K562 (cell line): Measurements from ENCODE around the gene SRBD1. TPM values are rescaled to one million over a fixed set of nuclear protein-coding genes. Genes with fewer than 3 reads are reported as not detected.
A peak's percentile ranks its signal among the peaks of the same experiment; 100 is the strongest.

Experiments
- ATAC-seq: fragments of 200-7000 bp; cut with Tn5 transposase; 3 replicates; pipeline ENCODE4 v1.9.1; 2020; ENCODE audit warnings: moderate library complexity
- BruUV-seq: library from RNA; stranded (reverse); fragments of 400-500 nt; replicated peaks from 2 replicates; lab custom pipeline; 2021; lab: Mats Ljungman, UMichigan
- CTCF ChIA-PET: fragments of 300-600 bp; formaldehyde crosslinking; extraction: SDS; loops from one replicate; lab custom pipeline; 2021; ENCODE audit warnings: low intra/inter-chr PET ratio; lab: Yijun Ruan, JAX
- POLR2A ChIA-PET: fragments of 300-600, 350-650 bp; sonication (Branson Sonifier 250); formaldehyde crosslinking; extraction: SDS; loops from one replicate; lab custom pipeline; 2021; ENCODE audit warnings: antibody characterized with exemption, inconsistent platforms; lab: Yijun Ruan, JAX
- DNase-seq, 4 experiments: peaks; one replicate each; pipeline versions ENCODE4 v3.0.0 to v3.0.0-alpha.2; 2011 to 2018; ENCODE audit warnings: low spot score in 3 of 4, mixed read lengths in 3 of 4; ENCODE audit errors: extremely low read depth in 1 of 4
- FAIRE-seq: peaks from 2 replicates; lab custom pipeline; 2011; peaks lifted over from hg19 to GRCh38; lab: Jason Lieb, UNC
- H2AFZ ChIP-seq: 2 replicates; pipeline ENCODE4 v1.6.0; 2011; ENCODE audit warnings: low read depth, low read length, control low read depth, inconsistent platforms
- H3K27ac ChIP-seq: fragments of 200-600 bp; 3 replicates; pipeline ENCODE4 v1.8.0; 2011; ENCODE audit warnings: low read depth, mild to moderate bottlenecking, control low read depth, inconsistent platforms, low read length, moderate library complexity, mixed read lengths; ENCODE audit errors: extremely low read depth
- H3K27me3 ChIP-seq, 2 experiments: fragments of 300-600 bp in 1 of 2; 2 replicates in 1 of 2; 3 replicates in 1 of 2; pipeline versions ENCODE4 v1.6.0 to v1.8.0; 2011; ENCODE audit warnings: inconsistent platforms in 2 of 2, low read length in 2 of 2, mild to moderate bottlenecking in 1 of 2, mixed read lengths in 1 of 2, moderate library complexity in 1 of 2; ENCODE audit not compliant: control insufficient read depth in 2 of 2, insufficient read depth in 2 of 2
- H3K36me3 ChIP-seq: fragments of 300-600 bp; 3 replicates; pipeline ENCODE4 v1.8.0; 2011; ENCODE audit warnings: mild to moderate bottlenecking, low read length, inconsistent platforms; ENCODE audit not compliant: control insufficient read depth, insufficient read depth
- H3K4me1 ChIP-seq, 2 experiments: fragments of 200-600 bp in 1 of 2; replicated peaks in 1 of 2; 2 replicates in 1 of 2; 3 replicates in 1 of 2; pipeline versions ENCODE4 v1.5.1 to v1.8.0; 2011; ENCODE audit warnings: inconsistent platforms in 2 of 2, low read length in 2 of 2, mild to moderate bottlenecking in 1 of 2, mixed read lengths in 1 of 2, moderate library complexity in 1 of 2; ENCODE audit not compliant: control insufficient read depth in 2 of 2, insufficient read depth in 2 of 2
- H3K4me2 ChIP-seq: 2 replicates; pipeline ENCODE4 v1.6.1; 2011; ENCODE audit warnings: low read length, control low read depth, inconsistent platforms, mixed read lengths; ENCODE audit not compliant: insufficient read depth
- H3K4me3 ChIP-seq: fragments of 200-600 bp; sonication (generic), shearing (Covaris generic); 2 replicates; pipeline ENCODE4 v1.5.1; 2016; ENCODE audit warnings: control low read depth, inconsistent platforms
- H3K79me2 ChIP-seq: fragments of 200-600 bp; 3 replicates; pipeline ENCODE4 v1.8.0; 2011; ENCODE audit warnings: low read length, inconsistent platforms; ENCODE audit not compliant: control insufficient read depth, insufficient read depth
- H3K9ac ChIP-seq, 2 experiments: 2 replicates each; pipeline versions ENCODE4 v1.6.0 to v1.6.1; 2011; ENCODE audit warnings: low read depth in 2 of 2, low read length in 2 of 2, control low read depth in 1 of 2, inconsistent platforms in 1 of 2, mild to moderate bottlenecking in 1 of 2, mixed read lengths in 1 of 2; ENCODE audit not compliant: insufficient read depth in 1 of 2
- H3K9me1 ChIP-seq: one replicate; pipeline ENCODE4 v1.6.0; 2011; ENCODE audit warnings: inconsistent platforms, mild to moderate bottlenecking, low read length, moderate library complexity; ENCODE audit not compliant: control insufficient read depth, insufficient read depth
- H3K9me3 ChIP-seq: replicated peaks from 2 replicates; pipeline ENCODE4 v1.5.1; 2011; ENCODE audit warnings: low read depth, low read length, inconsistent platforms; ENCODE audit not compliant: control insufficient read depth, insufficient read depth
- H4K20me1 ChIP-seq: replicated peaks from 2 replicates; pipeline ENCODE4 v1.6.1; 2011; ENCODE audit warnings: low read length, inconsistent platforms, mixed read lengths; ENCODE audit not compliant: control insufficient read depth, insufficient read depth
- BCL6 ChIP-seq: fragments of 250-450 bp; sonication (Bioruptor Pico); IDR thresholded peaks from 2 replicates; pipeline ENCODE4 v1.4.0; 2020
- CBFA2T2 ChIP-seq: fragments of 450-650 bp; conservative IDR thresholded peaks from 2 replicates; pipeline ENCODE4 v1.6.1; 2017; ENCODE audit warnings: mild to moderate bottlenecking
- HDAC3 ChIP-seq: fragments of 450-650 bp; IDR thresholded peaks from 2 replicates; pipeline ENCODE4 v1.6.1; 2018; ENCODE audit warnings: borderline replicate concordance, mild to moderate bottlenecking, moderate library complexity; ENCODE audit not compliant: partially characterized antibody
- ZFP30 ChIP-seq: fragments of 250-450 bp; sonication (Bioruptor Pico); IDR thresholded peaks from 2 replicates; pipeline ENCODE4 v1.8.0; 2022; ENCODE audit warnings: moderate library complexity, mild to moderate bottlenecking, inconsistent platforms, borderline replicate concordance
- ZNF12 ChIP-seq: sonication (generic); formaldehyde crosslinking; IDR thresholded peaks from 2 replicates; pipeline ENCODE4 v1.4.0; 2020; ENCODE audit warnings: mild to moderate bottlenecking, missing genetic modification reagents
- WGBS: fragments of 100-300 bp; shearing (Covaris generic); methylation state at CpG from one replicate; pipeline ENCODE4 v1.1.6; 2016; ENCODE audit warnings: low coverage, mixed read lengths; ENCODE audit not compliant: insufficient coverage; ENCODE audit errors: missing lambda C conversion rate; 5-methylcytosine and 5-hydroxymethylcytosine counted together
- in situ Hi-C: fragments of 300-500 bp; cut with MboI; formaldehyde crosslinking; loops from 4 replicates; pipeline ENCODE4 v1.15.0; 2018; ENCODE audit warnings: inconsistent platforms, mixed read lengths
- intact Hi-C: fragments of 100-400 bp; cut with micrococcal nuclease; formaldehyde crosslinking; loops from 2 replicates; pipeline ENCODE4 v1.14.2; 2022
- polyA plus RNA-seq, 8 experiments: library from polyadenylated mRNA; depleted of rRNA in 4 of 8; stranded (reverse) in 5 of 8; unstranded in 3 of 8; fragments of >200 nt; fragmentation: Nextera tagmentation in 2 of 8; fragmentation: Illumina TruSeq in 1 of 8; extraction: Ambion mirVana in 2 of 8; extraction: Trizol in 1 of 8; gene quantifications; 2 replicates each; pipeline versions ENCODE4 v1.2.1 to v1.2.3, GENCODE V29; 2011 to 2014; ENCODE audit warnings: inconsistent platforms in 1 of 8, missing spikeins in 1 of 8
- total RNA-seq, 7 experiments: library from RNA; depleted of rRNA in 6 of 7; stranded (reverse); fragments of >200 nt in 6 of 7; fragmentation: Illumina TruSeq in 2 of 7; extraction: Trizol in 2 of 7; gene quantifications; 2 replicates each; pipeline versions ENCODE4 v1.2.1 to v1.2.3, GENCODE V29; 2011 to 2021; ENCODE audit warnings: low replicate concordance in 1 of 7

The SRBD1 gene
- total and polyA plus RNA-seq, 9 of the 15 experiments (the other 6 are each of a cell fraction or from before 2014, with no cell fraction given), result 6.9 to 23.2 (median 14.7) TPM

DNA sequence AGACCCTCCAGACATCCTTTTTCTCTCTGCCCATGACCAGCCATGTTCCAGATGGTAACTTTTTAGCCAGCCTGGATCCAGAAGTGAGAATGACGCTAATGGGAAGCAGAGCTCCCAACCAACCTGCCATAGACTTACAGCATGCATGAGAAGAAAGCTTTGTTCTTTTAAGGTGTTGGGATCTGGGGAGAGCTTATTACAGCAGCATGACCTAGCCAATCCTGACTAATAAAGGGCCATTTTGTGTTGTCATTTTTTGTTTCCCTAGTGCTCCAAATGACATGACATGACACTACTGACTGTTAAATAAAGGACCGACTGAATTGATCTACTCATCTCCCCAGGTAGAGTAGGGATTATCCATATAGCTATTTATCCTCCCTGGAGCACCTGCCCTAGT lies 35.2 kb upstream of the SRBD1 start:
- H3K9me3 ChIP-seq, result no peaks in the 10 kb centered on the region
- FAIRE-seq (no peak), ATAC-seq (no peak), DNase-seq (no peak)
- intact Hi-C loops, result loop anchor here (10.0 kb wide), 1 partner anchor 189 kb away; no protein-coding TSS in a partner anchor
- no peaks in the 10 kb centered on the region for H3K9me1 ChIP-seq
- no peak overlapping the region for H3K9ac ChIP-seq
- H2AFZ ChIP-seq, result no peak overlapping the region
- ChIA-PET CTCF (no interaction called here), POLR2A (interaction anchor here (0.6 to 0.7 kb wide), 2 partner anchors 67 to 435 kb away, joined by 3 read pairs; no protein-coding TSS in a partner anchor)
- H4K20me1 ChIP-seq, result no peaks in the 10 kb centered on the region
- 0% methylated on average over 2 of the region's 2 CpGs for WGBS
- H3K36me3 ChIP-seq, result no peaks in the 10 kb centered on the region
- peaks cover 25 to 43% of the 10 kb centered on the region in 2 experiments for H3K27me3 ChIP-seq
- BruUV-seq, result no TSS peak
- H3K27ac ChIP-seq, result no peak overlapping the region
- no peak for TF ChIP-seq HDAC3
- peak; percentile 95 for TF ChIP-seq ZNF12 (CRISPR knock-in tag)
- no peak for TF ChIP-seq ZFP30
- no peak for TF ChIP-seq BCL6 (CRISPR knock-in tag)
- no peak for TF ChIP-seq CBFA2T2
- no peaks in the 10 kb centered on the region for H3K79me2 ChIP-seq
- peaks cover 2 to 24% of the 10 kb centered on the region in 2 experiments; a peak in 3 of 5 replicates for H3K4me1 ChIP-seq
- no peak overlapping the region for H3K4me3 ChIP-seq
- no peak overlapping the region for H3K4me2 ChIP-seq
- in situ Hi-C loops, result loop anchor here (5.0 kb wide), 2 partner anchors 131 to 291 kb away; no protein-coding TSS in a partner anchor
